SU-DHL-6 (cell line): ENCODE measurements around the gene BBS1.

Experiments used
- CTCF ChIP-seq: fragments of 200-600 bp; sonication (generic); IDR thresholded peaks from one replicate; pipeline ENCODE4 v1.5.1; 2017; ENCODE audit warnings: antibody characterized with exemption, mild to moderate bottlenecking, low read length, moderate library complexity; ENCODE audit not compliant: insufficient read depth, poor library complexity, severe bottlenecking
- EZH2phosphoT487 ChIP-seq: fragments of 200-600 bp; sonication (generic), shearing (Covaris generic); conservative IDR thresholded peaks from 2 replicates; pipeline ENCODE4 v1.6.1; 2018; ENCODE audit warnings: mild to moderate bottlenecking, antibody characterized with exemption, low read length, moderate library complexity, mixed read lengths

GRCh38 chr11:66542362-66542761, 31.9 kb downstream of the BBS1 start:
- TF ChIP-seq CTCF (no peak), EZH2phosphoT487 (no peak)
